HEK293 (cell line): Measurements from ENCODE around the gene ARPIN.

Source experiments
- FEZF1 ChIP-seq: fragments of 450-650 bp; formaldehyde crosslinking; IDR thresholded peaks from 2 replicates; pipeline ENCODE4 v1.5.1; 2016; ENCODE audit warnings: missing biosample characterization, missing genetic modification characterization
- KLF17 ChIP-seq: fragments of 450-650 bp; formaldehyde crosslinking; IDR thresholded peaks from 2 replicates; pipeline ENCODE4 v1.5.1; 2016; ENCODE audit warnings: missing biosample characterization, missing genetic modification characterization
- OVOL3 ChIP-seq: fragments of 450-650 bp; formaldehyde crosslinking; IDR thresholded peaks from 2 replicates; pipeline ENCODE4 v1.5.1; 2016; ENCODE audit warnings: missing biosample characterization, missing genetic modification characterization
- YY1 ChIP-seq: fragments of 450-650 bp; formaldehyde crosslinking; IDR thresholded peaks from 2 replicates; pipeline ENCODE4 v1.5.1; 2018; ENCODE audit warnings: missing biosample characterization, missing genetic modification characterization
- ZBTB49 ChIP-seq: fragments of 450-650 bp; formaldehyde crosslinking; IDR thresholded peaks from 2 replicates; pipeline ENCODE4 v1.5.1; 2016; ENCODE audit warnings: missing biosample characterization, missing genetic modification characterization, low read depth
- ZNF140 ChIP-seq: fragments of 450-650 bp; formaldehyde crosslinking; IDR thresholded peaks from 2 replicates; pipeline ENCODE4 v1.5.1; 2016; ENCODE audit warnings: missing biosample characterization, missing genetic modification characterization
- ZNF155 ChIP-seq: fragments of 450-650 bp; formaldehyde crosslinking; IDR thresholded peaks from 2 replicates; pipeline ENCODE4 v1.5.1; 2016; ENCODE audit warnings: missing biosample characterization, missing genetic modification characterization
- ZNF174 ChIP-seq: fragments of 450-650 bp; formaldehyde crosslinking; IDR thresholded peaks from 2 replicates; pipeline ENCODE4 v1.5.0; 2017; ENCODE audit warnings: missing biosample characterization, mild to moderate bottlenecking, missing genetic modification characterization
- ZNF175 ChIP-seq: fragments of 450-650 bp; formaldehyde crosslinking; IDR thresholded peaks from 2 replicates; pipeline ENCODE4 v1.5.1; 2016; ENCODE audit warnings: missing biosample characterization, missing genetic modification characterization
- ZNF266 ChIP-seq: fragments of 450-650 bp; formaldehyde crosslinking; IDR thresholded peaks from 2 replicates; pipeline ENCODE4 v1.5.1; 2016; ENCODE audit warnings: missing biosample characterization, missing genetic modification characterization, low read depth
- ZNF311 ChIP-seq: fragments of 450-650 bp; formaldehyde crosslinking; IDR thresholded peaks from 2 replicates; pipeline ENCODE4 v1.5.1; 2017; ENCODE audit warnings: missing biosample characterization, missing genetic modification characterization, borderline replicate concordance
- ZNF341 ChIP-seq: fragments of 450-650 bp; formaldehyde crosslinking; IDR thresholded peaks from 2 replicates; pipeline ENCODE4; 2016; ENCODE audit warnings: low read depth, missing biosample characterization, missing genetic modification characterization
- ZNF350 ChIP-seq: fragments of 450-650 bp; formaldehyde crosslinking; IDR thresholded peaks from 2 replicates; pipeline ENCODE4 v1.5.0; 2017; ENCODE audit warnings: missing biosample characterization, mild to moderate bottlenecking, missing genetic modification characterization
- ZNF394 ChIP-seq: fragments of 450-650 bp; formaldehyde crosslinking; IDR thresholded peaks from 2 replicates; pipeline ENCODE4 v1.5.1; 2016; ENCODE audit warnings: missing biosample characterization, missing genetic modification characterization, mild to moderate bottlenecking, moderate library complexity, borderline replicate concordance
- ZNF510 ChIP-seq: fragments of 450-650 bp; formaldehyde crosslinking; IDR thresholded peaks from 2 replicates; pipeline ENCODE4 v1.5.1; 2018; ENCODE audit warnings: mild to moderate bottlenecking, missing genetic modification characterization, missing biosample characterization; ENCODE audit not compliant: insufficient replicate concordance
- ZNF626 ChIP-seq: fragments of 450-650 bp; sonication (Bioruptor Pico); formaldehyde crosslinking; IDR thresholded peaks from 2 replicates; pipeline ENCODE4 v1.5.1; 2018; ENCODE audit warnings: missing biosample characterization, missing genetic modification characterization, inconsistent platforms
- ZNF660 ChIP-seq: fragments of 450-650 bp; IDR thresholded peaks from 2 replicates; pipeline ENCODE4 v1.5.1; 2018; ENCODE audit warnings: missing biosample characterization, mild to moderate bottlenecking, missing genetic modification characterization
- ZNF664 ChIP-seq: fragments of 450-650 bp; formaldehyde crosslinking; IDR thresholded peaks from 2 replicates; pipeline ENCODE4 v1.5.1; 2016; ENCODE audit warnings: missing biosample characterization, missing genetic modification characterization
- ZNF670 ChIP-seq: fragments of 450-650 bp; formaldehyde crosslinking; IDR thresholded peaks from 2 replicates; pipeline ENCODE4 v1.5.1; 2016; ENCODE audit warnings: missing biosample characterization, missing genetic modification characterization, low read depth
- ZNF701 ChIP-seq: fragments of 450-650 bp; formaldehyde crosslinking; IDR thresholded peaks from 2 replicates; pipeline ENCODE4 v1.5.1; 2016; ENCODE audit warnings: missing biosample characterization, missing genetic modification characterization
- ZNF704 ChIP-seq: fragments of 450-650 bp; formaldehyde crosslinking; IDR thresholded peaks from 2 replicates; pipeline ENCODE4 v1.5.1; 2016; ENCODE audit warnings: missing biosample characterization, missing genetic modification characterization
- ZNF707 ChIP-seq: fragments of 450-650 bp; formaldehyde crosslinking; IDR thresholded peaks from 2 replicates; pipeline ENCODE4 v1.5.1; 2016; ENCODE audit warnings: missing biosample characterization, missing genetic modification characterization
- ZSCAN18 ChIP-seq: fragments of 450-650 bp; formaldehyde crosslinking; IDR thresholded peaks from 2 replicates; pipeline ENCODE4 v1.5.1; 2016; ENCODE audit warnings: missing biosample characterization, missing genetic modification characterization
- TF ChIP-seq, protein P1 (sequence below): fragments of 450-650 bp; formaldehyde crosslinking; IDR thresholded peaks from 2 replicates; pipeline ENCODE4 v1.5.1; 2016; ENCODE audit warnings: missing biosample characterization, missing genetic modification characterization
- TF ChIP-seq, protein P2 (sequence below): fragments of 450-650 bp; formaldehyde crosslinking; IDR thresholded peaks from 2 replicates; pipeline ENCODE4; 2016; ENCODE audit warnings: missing biosample characterization, missing genetic modification characterization
- TF ChIP-seq, protein P3 (sequence below): fragments of 450-650 bp; formaldehyde crosslinking; IDR thresholded peaks from 2 replicates; pipeline ENCODE4 v1.5.1; 2016; ENCODE audit warnings: missing biosample characterization, missing genetic modification characterization
- TF ChIP-seq, protein P4 (sequence below): fragments of 450-650 bp; formaldehyde crosslinking; IDR thresholded peaks from 2 replicates; pipeline ENCODE4 v1.5.1; 2016; ENCODE audit warnings: missing biosample characterization, missing genetic modification characterization

Gene ARPIN

GRCh38 chr15:89893696-89894447, 18.9 kb downstream of the ARPIN start, which contains the start of gene AP3S2 (continued):
- TF ChIP-seq ZNF341 (tag by site-specific recombination) (peak; percentile 58), ZNF175 (tag by site-specific recombination) (no peak), ZBTB49 (no peak), ZNF350 (no peak), ZNF670 (tag by site-specific recombination) (no peak), ZNF707 (0 out of 2 replicates have a peak, but pooled peaks have one; percentile 39), OVOL3 (tag by site-specific recombination) (peak; percentile 88), ZNF626 (tag by site-specific recombination) (no peak; the same call in 1 of the 2 replicates), ZNF155 (no peak), ZNF664 (tag by site-specific recombination) (peak; percentile 80), ZNF704 (tag by site-specific recombination) (no peak), YY1 (tag by site-specific recombination) (peak; percentile 90), ZNF311 (tag by site-specific recombination) (no peak), ZNF140 (tag by site-specific recombination) (no peak), ZNF701 (tag by site-specific recombination) (no peak), KLF17 (peak; percentile 99), ZNF510 (no peak), ZNF660 (tag by site-specific recombination) (peak; percentile 99), ZNF266 (no peak), FEZF1 (peak; percentile 53; the same call in 1 of the 2 replicates), ZSCAN18 (tag by site-specific recombination) (peak; percentile 97), ZNF174 (tag by site-specific recombination) (no peak), ZNF394 (peak; percentile 100)
- TF ChIP-seq, protein P1, sequence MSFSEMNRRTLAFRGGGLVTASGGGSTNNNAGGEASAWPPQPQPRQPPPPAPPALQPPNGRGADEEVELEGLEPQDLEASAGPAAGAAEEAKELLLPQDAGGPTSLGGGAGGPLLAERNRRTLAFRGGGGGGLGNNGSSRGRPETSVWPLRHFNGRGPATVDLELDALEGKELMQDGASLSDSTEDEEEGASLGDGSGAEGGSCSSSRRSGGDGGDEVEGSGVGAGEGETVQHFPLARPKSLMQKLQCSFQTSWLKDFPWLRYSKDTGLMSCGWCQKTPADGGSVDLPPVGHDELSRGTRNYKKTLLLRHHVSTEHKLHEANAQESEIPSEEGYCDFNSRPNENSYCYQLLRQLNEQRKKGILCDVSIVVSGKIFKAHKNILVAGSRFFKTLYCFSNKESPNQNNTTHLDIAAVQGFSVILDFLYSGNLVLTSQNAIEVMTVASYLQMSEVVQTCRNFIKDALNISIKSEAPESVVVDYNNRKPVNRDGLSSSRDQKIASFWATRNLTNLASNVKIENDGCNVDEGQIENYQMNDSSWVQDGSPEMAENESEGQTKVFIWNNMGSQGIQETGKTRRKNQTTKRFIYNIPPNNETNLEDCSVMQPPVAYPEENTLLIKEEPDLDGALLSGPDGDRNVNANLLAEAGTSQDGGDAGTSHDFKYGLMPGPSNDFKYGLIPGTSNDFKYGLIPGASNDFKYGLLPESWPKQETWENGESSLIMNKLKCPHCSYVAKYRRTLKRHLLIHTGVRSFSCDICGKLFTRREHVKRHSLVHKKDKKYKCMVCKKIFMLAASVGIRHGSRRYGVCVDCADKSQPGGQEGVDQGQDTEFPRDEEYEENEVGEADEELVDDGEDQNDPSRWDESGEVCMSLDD (tag by site-specific recombination): no peak; the same call in 1 of the 2 replicates
- TF ChIP-seq, protein P2, sequence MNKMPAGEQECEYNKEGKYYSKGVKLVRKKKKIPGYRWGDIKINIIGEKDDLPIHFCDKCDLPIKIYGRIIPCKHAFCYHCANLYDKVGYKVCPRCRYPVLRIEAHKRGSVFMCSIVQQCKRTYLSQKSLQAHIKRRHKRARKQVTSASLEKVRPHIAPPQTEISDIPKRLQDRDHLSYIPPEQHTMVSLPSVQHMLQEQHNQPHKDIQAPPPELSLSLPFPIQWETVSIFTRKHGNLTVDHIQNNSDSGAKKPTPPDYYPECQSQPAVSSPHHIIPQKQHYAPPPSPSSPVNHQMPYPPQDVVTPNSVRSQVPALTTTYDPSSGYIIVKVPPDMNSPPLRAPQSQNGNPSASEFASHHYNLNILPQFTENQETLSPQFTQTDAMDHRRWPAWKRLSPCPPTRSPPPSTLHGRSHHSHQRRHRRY (tag by site-specific recombination): no peak
- TF ChIP-seq, protein P3, sequence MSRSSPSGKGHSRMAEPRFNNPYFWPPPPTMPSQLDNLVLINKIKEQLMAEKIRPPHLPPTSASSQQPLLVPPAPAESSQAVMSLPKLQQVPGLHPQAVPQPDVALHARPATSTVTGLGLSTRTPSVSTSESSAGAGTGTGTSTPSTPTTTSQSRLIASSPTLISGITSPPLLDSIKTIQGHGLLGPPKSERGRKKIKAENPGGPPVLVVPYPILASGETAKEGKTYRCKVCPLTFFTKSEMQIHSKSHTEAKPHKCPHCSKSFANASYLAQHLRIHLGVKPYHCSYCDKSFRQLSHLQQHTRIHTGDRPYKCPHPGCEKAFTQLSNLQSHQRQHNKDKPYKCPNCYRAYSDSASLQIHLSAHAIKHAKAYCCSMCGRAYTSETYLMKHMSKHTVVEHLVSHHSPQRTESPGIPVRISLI (tag by site-specific recombination): no peak
- TF ChIP-seq, protein P4, sequence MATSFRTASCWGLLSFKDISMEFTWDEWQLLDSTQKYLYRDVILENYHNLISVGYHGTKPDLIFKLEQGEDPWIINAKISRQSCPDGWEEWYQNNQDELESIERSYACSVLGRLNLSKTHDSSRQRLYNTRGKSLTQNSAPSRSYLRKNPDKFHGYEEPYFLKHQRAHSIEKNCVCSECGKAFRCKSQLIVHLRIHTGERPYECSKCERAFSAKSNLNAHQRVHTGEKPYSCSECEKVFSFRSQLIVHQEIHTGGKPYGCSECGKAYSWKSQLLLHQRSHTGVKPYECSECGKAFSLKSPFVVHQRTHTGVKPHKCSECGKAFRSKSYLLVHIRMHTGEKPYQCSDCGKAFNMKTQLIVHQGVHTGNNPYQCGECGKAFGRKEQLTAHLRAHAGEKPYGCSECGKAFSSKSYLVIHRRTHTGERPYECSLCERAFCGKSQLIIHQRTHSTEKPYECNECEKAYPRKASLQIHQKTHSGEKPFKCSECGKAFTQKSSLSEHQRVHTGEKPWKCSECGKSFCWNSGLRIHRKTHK (tag by site-specific recombination): no peak
